GM19372 (cell line): Measurements from ENCODE around the gene ERI2.
"Not testable (repeated sequence)": the region's sequence is repeated elsewhere in the genome, so short reads cannot be mapped to it uniquely, and the experiment has no call there.

ENCODE experiments used
- ATAC-seq: cut with Tn5 transposase; IDR thresholded peaks from one replicate; pipeline ENCODE4 v1.9.1; 2021; ENCODE audit warnings: mild to moderate bottlenecking, low read depth, moderate library complexity; ENCODE audit not compliant: unreplicated experiment

Gene ERI2

DNA sequence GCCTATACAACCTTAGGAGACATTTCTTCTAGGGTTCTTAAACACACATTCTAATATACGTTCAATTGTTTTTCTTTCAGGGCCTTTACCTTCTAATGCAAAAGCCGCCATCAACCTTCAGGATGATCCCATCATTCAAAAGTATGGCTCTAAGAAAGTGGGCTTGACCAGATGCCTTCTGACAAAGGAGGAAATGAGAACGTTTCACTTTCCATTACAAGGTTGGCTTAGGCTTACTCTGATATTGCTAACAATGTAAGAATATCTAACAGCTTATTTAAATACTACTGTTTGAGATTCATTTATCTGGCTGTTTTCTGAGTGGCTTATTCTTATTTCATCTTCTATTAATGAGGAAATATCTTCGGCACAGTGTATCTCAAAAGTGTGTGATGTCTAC lies 15.4 kb upstream of the ERI2 start:
- no peak for ATAC-seq

DNA sequence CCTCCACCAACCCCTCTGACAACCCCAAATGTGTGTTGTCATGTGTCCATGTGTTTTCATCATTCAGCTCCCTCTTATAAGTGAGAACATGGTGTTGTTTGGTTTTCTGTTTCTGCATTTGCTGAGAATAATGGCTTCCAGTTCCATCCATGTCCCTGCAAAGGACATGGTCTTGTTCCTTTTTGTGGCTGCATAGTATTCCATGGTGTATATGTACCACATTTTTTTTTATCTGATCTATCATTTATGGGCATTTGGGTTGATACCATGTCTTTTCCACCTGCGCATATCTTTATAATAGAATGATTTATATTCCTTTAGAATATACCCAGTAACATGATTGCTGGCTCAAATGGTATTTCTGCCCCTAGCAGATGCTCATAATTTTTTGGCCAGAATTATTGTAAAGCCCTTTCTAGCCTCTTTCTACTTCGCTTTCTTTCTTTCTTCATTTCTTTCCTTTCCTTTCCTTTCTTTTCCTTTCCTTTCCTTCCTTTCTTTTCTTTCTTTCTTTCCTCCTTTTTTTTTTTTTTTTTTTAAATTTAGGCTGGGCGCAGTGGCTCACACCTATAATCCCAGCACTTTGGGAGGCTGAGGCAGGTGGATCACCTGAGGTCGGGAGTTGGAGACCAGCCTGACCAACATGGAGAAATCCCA lies 12.8 kb upstream of the ERI2 start:
- no peak for ATAC-seq

DNA sequence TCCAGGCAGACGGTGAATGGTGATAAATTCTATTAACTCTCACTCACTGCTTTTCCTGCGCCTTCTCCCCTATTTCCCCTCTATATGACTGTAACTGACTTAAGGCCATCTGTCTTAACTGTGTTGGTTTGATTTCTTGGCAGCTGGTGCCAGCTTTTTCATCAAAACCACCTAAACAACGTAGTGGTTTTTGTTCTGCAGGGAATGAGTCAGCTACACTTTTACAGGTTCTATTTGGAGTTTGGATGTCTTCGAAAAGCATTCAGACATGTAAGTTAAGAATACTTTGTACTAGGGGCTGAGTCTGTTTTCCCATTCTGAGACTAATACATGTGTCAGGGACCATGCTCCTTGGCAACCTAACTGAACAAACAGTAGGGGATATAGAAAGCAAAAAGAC lies 8.5 kb upstream of the ERI2 start:
- no peak for ATAC-seq

DNA sequence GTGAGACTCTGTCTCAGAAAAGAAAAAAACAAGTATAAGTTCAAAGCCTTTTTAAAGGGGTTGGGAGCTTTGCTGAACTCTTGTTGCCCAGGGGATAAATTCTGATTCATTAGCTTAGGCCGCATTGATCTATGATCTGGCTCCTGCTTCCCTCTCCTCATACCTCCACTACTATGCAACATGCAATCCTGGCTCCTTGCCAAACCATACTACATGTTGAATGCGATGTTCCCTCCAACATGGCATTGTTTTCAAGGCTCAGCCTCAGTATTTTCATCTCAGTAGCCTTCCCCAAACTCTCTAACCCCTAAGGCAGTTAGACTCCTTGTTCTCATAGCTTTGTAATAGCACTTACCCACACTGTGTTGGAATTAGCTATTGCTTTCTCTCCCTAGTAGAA lies 6.2 kb upstream of the ERI2 start:
- ATAC-seq: no peak

DNA sequence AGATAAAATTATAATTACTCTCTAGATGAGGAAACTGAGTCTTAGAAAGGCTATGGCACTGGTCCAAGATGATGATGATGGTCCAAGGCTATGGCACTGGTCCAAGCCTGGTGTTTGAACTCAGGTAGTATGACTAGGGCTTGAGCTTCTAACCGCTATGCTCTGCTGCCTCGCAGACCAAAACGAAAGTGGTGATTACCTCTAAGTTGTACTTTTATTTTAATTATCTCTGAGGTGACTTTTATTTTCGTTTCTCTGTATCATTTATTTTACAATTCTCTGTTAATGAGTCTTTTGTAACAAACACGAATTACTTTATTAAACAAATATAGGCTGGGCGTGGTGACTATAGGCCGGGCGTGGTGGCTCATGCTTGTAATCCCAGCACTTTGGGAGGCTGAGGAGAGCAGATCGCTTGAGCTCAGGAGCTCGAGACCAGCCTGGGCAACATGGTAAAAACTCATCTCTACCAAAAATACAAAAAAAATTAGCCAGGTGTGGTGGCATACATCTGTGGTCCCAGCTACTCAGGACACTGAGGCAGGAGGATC lies 5.7 kb upstream of the ERI2 start:
- ATAC-seq: no peak

DNA sequence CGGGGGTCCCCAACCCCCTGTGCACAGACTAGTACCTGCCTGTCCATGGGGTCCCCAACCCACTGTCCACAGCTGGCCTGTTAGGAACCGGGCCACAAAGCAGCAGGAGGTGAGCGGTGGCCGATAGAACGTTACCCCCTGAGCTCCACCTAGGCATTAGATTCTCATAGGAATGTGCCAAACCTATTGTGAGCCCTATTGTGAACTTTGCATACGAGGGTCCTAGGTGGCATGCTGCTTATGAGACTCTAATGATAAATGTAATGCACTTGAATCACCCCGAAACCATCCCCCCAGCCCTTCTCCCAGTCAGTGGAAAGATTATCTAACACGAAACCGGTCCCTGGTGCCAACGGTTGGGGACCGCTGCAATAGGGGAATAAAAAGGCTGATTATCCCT lies 1.6 kb upstream of the ERI2 start:
- ATAC-seq: no peak

DNA sequence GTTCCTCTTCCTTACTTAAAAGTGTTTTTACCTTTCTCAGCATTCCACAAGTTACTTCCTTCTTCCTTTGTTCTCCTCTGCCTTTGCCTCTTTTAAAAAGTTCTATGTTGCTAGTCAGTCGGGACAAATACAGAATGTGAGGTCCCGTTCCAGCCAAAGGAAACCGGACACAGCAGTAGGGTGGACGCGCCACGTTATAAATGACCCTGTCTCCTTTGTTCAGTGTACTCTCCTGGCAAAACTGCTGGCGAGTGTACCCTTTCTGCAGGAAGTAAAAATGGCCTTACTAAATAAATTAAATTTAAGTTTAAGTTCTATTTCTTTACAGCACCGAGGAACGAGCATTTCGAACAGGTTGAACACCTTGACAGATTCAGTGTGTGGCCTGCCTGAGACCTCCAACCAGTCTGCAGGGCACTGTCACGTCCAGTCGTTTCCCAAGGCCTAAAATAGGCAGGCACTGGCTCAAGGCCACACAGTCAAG lies 546 bp downstream of the ERI2 start:
- ATAC-seq: not testable (repeated sequence)

DNA sequence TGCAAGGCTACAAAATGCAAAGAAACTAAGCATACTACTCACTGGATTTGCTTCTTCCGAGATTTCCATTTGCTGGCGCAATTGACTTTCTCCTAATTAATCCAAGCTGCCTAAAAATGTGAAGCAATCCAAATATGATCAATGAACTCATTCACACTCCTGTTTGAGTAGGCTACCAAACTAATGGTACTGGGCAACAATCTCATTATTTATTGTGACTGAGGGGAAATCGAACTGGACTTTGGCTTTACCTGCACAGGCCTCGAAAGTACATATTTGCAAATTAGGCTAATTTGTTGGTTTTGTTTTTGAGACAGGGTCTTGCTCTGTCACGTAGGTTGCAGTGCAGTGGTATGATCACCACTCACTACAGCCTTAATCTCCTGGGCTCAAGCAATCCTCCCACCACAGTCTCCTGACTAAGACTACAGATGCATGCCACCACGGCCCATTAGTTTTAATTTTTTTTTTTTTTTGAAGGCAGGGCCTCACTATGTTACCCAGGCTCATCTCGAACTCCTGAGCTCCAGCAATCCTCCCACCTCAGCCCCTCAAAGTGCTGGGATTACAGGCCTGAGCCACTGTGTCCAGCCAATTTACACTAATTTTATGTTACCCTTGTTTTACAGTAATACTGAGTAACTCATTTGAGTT lies 2.6 kb downstream of the ERI2 start:
- no peak for ATAC-seq

DNA sequence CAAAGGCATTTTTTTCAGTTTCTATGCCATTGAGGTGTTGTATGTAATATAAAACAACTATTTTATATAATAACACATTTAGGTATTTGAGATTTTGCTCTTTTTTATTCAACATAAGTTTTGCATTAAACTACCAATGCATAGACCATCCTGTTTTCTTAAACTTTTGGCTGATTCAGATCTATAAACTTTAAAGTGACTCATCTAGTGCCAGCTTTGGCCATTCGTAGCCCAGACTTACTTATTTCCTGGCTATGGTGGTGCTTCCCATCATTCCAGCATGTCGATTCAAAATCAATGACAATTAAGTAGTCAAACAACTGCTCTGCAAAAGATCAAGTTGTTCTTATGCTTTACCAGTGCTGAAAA lies 3.1 kb downstream of the ERI2 start:
- no peak for ATAC-seq

DNA sequence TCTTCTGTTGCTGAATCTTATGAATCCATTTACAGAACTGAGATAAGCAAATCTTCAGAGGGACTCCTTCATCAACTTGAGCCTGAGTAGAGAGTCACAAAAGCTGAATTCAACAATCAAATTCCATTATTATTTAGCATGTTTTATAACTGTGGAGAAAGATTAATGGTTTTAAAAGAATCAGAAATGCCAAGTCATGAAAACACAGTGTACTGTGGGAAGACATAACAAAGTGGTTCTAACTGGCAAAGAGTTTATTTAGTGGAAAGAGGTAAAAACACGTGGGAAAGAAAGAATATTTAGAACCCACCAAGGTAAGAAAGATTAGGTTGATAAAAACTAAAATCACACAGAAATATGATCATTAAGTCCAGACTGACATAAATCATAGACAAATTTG lies 5.0 kb downstream of the ERI2 start:
- ATAC-seq: no peak

DNA sequence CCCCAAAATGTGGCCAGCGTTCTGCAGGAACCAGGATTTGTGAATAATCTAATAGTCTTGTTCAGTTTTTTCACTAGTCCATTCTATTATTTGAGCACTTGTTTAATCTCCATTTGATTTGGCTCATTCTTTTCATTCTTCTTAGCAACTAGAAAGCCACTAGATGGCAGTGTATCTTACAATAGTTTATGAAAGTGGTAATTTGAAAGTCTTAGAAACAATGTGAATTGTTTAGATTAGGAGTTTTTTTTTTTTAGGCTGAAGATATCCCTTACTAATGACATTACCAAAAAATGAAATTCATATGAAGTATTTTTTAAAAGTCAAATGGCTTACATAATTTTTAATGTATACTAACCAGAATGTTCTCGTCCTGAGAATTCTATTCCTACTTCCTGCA lies 6.7 kb downstream of the ERI2 start:
- no peak for ATAC-seq

DNA sequence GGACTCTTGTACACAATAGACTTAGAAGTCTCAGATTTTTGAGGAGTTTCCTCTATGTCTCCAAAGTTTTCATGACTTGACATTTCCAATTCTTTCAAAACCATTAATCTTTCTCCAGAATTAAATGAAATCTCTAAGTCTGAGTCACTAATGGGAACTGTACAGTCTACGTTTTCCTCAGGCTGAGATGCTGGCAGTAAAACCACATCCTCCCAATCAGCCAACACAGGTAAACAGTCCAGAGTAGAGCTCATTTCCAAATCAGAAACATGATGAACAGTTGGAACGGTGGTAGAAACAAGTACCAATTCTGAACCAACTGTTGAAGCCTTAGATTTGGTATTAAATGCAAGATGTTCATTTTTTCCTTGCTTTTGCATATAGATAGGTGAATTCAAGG lies 7.9 kb downstream of the ERI2 start:
- no peak for ATAC-seq

DNA sequence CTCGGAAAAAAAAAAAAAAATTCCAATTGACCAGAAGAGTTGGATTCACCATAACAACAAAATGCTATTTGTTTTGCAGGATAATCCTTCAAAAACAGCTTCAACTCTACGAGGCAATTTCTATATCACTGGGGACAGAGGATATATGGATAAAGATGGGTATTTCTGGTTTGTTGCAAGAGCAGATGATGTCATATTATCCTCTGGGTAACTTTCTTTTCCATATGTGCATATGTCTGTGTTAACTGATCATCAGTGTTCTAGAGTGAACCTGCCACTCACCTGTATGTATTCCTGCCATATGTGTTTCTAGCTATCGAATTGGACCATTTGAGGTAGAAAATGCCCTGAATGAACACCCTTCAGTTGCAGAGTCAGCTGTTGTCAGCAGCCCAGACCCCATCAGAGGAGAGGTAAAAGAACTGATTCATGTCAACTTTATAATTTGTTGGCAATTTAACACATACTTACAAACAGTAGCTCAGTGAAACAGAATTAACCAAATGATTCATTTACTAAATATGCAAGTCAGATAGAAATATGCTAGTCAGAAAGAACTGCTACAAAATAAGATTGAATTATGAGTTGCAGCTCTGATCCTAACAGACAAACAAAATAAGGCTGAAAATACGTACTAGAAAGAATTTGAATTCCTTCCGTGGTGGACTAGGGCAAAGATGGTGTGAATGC lies 14.2 kb downstream of the ERI2 start:
- no peak for ATAC-seq

DNA sequence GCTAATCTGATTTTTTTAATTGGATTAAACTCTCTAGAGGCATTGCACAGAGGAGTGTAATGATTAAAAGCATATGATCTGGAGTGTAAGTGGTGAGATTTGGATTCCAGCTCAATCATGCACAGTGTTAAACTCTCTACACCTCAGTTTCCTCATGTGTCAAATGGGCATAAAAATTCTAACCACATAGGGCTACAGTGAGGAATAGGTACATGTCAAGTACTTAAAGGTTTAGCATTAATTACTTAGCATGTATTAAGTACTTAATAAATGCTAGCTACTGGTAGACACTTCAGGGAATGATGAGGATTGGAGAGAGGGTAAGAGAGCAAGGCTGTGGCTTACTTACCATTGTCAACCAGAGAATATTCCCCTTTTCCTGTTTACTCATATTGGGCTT lies 17.1 kb downstream of the ERI2 start:
- ATAC-seq: no peak

DNA sequence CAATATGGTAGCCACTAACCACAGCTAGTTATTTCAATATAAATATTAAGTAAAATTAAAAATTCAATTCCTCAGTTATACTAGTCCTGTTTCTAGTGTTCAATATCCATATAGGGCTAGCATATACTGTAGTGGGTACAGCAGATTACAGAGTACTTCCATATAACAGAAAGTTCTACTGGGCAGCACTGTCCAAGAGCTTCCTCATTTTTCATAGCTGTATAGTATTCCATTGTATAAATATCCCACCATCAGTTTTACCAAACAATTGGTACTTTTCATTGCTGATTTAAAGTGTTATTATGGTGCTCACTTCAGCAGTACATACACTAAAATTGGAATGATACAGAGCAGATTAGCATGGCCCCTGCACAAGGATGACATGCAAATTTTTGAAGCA lies 22.1 kb downstream of the ERI2 start:
- no peak for ATAC-seq

DNA sequence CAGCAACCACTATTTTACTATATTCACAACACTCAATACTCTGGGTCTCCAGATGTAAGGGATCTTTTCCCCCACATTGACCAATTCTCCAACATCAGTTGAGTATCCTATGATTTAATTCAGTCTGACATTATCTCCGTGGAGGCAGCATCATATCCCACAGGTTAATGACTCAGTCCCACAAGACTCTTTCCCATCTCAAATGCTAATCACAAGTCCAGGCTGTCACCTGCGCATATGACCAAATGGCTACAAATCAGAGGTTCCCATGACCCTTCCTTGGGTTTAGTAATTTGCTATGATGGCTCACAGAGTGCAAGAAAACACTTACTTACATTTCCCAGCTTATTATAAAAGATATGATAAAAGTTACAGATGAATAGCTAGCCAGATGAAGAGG lies 23.8 kb downstream of the ERI2 start:
- no peak for ATAC-seq

DNA sequence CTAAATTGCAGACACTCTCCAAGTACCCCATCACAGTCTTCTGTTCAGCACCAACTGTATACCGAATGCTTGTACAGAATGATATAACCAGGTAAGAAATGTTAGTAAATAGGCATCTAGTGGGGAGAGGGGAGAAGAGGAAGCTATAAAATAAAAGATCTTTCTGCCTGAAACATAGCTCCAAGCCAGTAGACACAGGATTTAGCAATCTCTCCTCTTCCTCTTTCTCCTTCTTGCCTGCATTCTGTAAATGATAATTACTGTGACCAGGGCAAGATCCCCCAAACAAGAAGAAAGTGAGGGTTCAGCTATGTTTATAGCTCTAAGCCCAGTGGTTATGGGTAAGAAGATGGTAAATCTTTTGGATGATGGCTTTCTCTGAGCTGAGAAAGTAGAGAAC lies 24.6 kb downstream of the ERI2 start:
- ATAC-seq: no peak

DNA sequence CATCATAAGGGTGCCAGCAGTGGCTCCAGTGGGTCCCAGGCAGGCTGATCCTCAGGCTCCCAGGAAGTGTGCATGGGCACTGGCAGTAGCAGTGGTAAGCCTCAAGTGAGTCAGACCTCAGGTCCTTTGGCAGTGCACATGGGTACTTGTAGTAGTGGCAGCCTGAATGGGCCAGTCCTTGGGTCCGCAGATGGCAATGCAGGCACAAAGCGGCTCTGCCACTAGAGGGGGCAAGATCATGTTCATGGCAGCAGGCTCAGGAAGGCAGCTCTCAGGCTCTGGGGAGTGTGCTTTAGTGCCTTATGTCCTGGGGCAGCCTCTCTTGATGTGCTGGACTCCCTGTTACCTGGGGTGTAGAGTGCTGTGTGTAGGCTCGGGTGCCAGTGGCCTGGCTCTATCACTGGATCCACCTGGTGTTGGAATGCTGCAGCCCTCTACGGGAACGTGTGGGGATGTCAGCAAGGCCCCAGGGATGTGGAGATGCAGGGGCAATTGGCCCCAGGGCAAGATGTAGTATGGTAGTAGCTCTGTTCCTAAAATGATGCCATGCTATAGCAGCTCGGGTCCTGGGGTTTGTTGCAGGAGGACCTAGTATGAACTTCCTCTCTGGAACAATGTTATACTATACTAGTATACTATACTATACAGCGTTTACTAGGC lies 31.4 kb downstream of the ERI2 start:
- ATAC-seq: no peak

DNA sequence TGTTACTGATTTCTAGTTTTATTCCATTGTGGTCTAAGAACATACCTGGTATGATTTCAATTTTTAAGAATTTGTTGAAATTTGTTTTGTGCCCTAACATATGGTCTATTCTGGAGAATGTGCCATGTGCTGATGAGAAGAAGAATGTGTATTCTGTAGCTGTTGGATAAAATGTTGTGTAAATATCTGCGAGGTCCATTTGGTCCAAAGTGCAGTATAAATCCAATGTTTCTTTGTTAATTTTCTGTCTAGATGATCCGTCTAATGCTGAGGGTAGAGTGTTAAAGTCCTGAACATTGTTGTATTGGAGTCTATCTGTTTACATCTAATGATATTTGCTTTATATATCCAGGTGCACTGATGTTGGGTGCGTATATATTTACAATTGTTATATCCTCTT lies 32.6 kb downstream of the ERI2 start:
- no peak for ATAC-seq

DNA sequence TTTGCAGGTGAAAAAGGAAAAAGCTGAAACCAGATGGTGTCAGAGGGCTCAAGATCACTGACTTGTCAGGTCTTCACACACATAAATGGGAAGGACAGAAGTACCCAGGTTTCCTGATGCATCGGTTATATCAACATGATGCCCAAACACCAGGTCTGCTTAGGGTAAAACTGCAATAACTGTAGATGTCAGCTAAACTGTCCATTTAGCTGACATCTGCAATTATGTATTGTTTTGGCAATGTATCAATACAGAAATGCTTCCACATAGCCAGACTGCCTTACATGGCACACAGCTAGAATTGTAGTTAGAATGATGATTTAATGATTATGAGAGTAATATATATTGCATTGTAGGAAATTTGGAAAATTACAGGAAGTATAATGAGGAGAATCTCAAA lies 37.5 kb downstream of the ERI2 start:
- ATAC-seq: no peak

DNA sequence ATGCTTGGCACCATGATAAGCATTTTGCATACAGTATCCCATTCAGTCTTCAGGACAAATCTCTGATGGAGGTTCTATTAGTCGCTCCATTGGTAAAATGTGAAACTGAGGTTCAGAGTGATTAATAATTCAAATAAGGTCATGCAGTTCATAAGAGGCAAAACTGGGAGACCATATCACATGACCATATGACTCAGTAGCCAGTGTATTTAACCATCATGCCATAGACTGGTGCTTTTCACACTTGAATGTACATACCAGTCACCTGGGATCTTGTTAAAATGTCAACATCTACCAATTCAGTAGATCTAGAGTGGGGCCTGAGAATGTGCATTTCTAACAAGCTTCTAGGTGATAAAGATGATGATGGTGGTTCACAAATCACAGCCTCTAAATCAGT lies 38.2 kb downstream of the ERI2 start:
- ATAC-seq: no peak
